Right cardiac atrium (tissue), 5 donors: ENCODE data around the gene PALLD. TPM values are rescaled to one million over a fixed set of nuclear protein-coding genes. Genes with fewer than 3 reads are reported as not detected.

Source experiments
- ATAC-seq, 2 donors: fragments of 200-7000 bp; cut with Tn5 transposase; one replicate each; pipeline versions ENCODE4 v1.8.0 to v1.9.1; 2020; ENCODE audit warnings: moderate library complexity in 2 of 2, mild to moderate bottlenecking in 1 of 2
- DNase-seq, 3 donors: peaks; one replicate each; pipeline ENCODE4 v3.0.0-alpha.2; 2020
- H3K27ac ChIP-seq: one replicate; pipeline ENCODE4 v1.5.1; 2013; ENCODE audit warnings: mild to moderate bottlenecking, low read length, control low read depth, moderate library complexity
- H3K27me3 ChIP-seq: one replicate; pipeline ENCODE4 v1.6.1; 2013; ENCODE audit not compliant: control insufficient read depth, insufficient read depth
- H3K4me1 ChIP-seq: one replicate; pipeline ENCODE4 v1.6.1; 2013; ENCODE audit warnings: low read length; ENCODE audit not compliant: control insufficient read depth, insufficient read depth
- H3K4me3 ChIP-seq: one replicate; pipeline ENCODE4 v1.5.1; 2013; ENCODE audit warnings: low read length, control low read depth
- H3K9me3 ChIP-seq: one replicate; pipeline ENCODE4 v1.6.1; 2013; ENCODE audit warnings: low read length; ENCODE audit not compliant: control insufficient read depth
- WGBS: extraction: QIAGEN DNeasy Blood & Tissue Kit; methylation state at CpG from one replicate; pipeline ENCODE4 v1.1.7; 2013; 5-methylcytosine and 5-hydroxymethylcytosine counted together
- intact Hi-C, 4 donors: fragments of 100-400 bp; cut with DNase I; formaldehyde crosslinking; loops; one replicate each; pipeline versions ENCODE4 v1.11.0 to v1.14.0; 2022 to 2023
- polyA plus RNA-seq: library from polyadenylated mRNA; stranded (reverse); fragments of 200-250 nt; gene quantifications from one replicate; pipeline ENCODE4 v1.2.3, GENCODE V29; 2013
- total RNA-seq, 4 donors: library from RNA; stranded (reverse); fragmentation: NEBNext Ultra II Directional; extraction: Animal tissue kit (Norgen Biotek cat#: 25700); gene quantifications; one replicate each; pipeline ENCODE4 v1.2.1, GENCODE V29; 2021
- donor health status: healthy with polysubstance abuse.
- donor health status: DM: no; HTN: yes; CAD: no.
- donor health status: DM: no; HTN: no; CAD: no.
- donor health status: DM: no; HTN: yes; CAD: no; lungs with severe emphysema.
- donor health status: DM: yes; HTN: yes; CAD: no.

The PALLD gene
- total and polyA plus RNA-seq, 5 donors: 233 to 1,069 (median 717) TPM

DNA sequence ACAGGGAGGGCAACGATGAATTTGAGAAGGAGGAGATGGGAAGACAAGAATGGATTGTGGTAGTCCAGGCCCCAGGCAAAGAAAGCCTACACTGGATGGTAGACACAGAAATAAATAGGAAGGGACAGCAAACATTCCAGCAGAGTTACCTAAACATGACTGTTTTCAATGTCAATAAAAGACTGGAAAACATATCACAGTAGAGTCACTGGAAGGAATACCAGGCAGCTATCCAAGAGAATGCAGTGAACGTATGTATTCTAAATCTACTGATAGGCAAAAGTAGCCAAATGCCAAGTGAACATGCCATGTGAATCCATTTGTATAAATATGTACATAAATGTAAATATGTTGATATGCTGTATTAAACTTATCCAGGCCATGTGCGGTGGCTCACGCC lies 183.0 kb downstream of the PALLD start:
- WGBS: 82% methylated on average over 4 of the region's 4 CpGs
- Histone ChIP-seq H3K9me3 (no peaks in the 10 kb centered on the region), H3K27ac (no peak overlapping the region), H3K4me3 (no peak overlapping the region), H3K4me1 (no peaks in the 10 kb centered on the region), H3K27me3 (no peaks in the 10 kb centered on the region)
- DNase-seq: no peak
- ATAC-seq: no peak
- intact Hi-C loops: no loop called here

DNA sequence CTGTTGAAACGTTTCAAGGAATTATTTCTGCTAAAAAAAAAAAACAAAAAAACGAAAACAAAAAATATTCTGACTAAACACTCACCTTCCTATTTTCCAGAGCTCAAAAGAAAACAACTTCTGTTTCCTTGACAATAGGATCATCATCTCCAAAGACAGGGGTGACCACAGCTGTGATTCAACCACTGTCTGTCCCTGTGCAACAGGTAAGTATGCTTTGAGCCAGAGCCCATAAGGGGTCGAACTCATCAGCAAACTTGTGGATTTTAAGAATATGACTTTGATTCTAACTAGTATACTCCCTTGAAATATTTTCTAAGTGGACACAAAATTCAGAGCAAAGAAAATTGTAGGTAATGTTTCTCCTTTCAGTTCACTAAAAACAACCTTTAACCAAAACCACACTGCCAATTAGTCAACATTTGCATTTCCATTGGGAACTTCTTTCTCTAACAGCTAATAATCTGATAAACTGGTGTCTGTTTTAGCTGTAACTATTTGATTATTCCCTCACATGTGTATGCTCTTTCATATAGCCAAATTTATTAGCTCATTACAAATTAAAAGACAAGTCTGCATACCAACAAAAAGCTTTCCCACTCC lies 186.1 kb downstream of the PALLD start:
- ATAC-seq: no peak

DNA sequence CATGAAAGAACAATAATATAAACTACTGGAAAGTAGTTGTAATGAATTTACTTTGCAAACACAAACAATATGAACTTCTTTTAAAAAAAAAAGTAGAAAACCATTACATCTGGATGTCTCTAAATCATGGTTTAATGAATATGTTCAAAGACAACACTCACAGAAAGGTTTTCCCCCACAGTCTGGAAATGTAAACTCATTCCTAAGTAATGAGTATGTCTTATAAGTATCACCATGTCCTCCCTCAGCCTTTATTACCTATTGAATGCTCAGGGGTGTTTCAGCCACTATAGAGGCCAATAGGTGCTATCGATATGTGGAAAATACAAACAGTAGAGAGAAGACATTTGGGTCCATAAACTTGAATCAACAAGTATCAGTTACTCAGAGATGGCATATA lies 186.7 kb downstream of the PALLD start:
- Histone ChIP-seq H3K4me1 (no peaks in the 10 kb centered on the region), H3K9me3 (no peaks in the 10 kb centered on the region), H3K27me3 (no peaks in the 10 kb centered on the region), H3K4me3 (no peak overlapping the region), H3K27ac (no peak overlapping the region)
- ATAC-seq (no peak), DNase-seq (no peak)
- WGBS: 100% methylated on average over 1 of the region's 1 CpG
- intact Hi-C loops: no loop called here

More for the DNA sequence above, 186.1 kb downstream of the PALLD start:
- Histone ChIP-seq H3K27ac (no peak overlapping the region), H3K4me3 (no peak overlapping the region), H3K4me1 (no peaks in the 10 kb centered on the region), H3K27me3 (no peaks in the 10 kb centered on the region), H3K9me3 (no peaks in the 10 kb centered on the region)
- intact Hi-C loops: no loop called here
- DNase-seq: no peak
- 69% methylated on average over 3 of the region's 3 CpGs for WGBS

DNA sequence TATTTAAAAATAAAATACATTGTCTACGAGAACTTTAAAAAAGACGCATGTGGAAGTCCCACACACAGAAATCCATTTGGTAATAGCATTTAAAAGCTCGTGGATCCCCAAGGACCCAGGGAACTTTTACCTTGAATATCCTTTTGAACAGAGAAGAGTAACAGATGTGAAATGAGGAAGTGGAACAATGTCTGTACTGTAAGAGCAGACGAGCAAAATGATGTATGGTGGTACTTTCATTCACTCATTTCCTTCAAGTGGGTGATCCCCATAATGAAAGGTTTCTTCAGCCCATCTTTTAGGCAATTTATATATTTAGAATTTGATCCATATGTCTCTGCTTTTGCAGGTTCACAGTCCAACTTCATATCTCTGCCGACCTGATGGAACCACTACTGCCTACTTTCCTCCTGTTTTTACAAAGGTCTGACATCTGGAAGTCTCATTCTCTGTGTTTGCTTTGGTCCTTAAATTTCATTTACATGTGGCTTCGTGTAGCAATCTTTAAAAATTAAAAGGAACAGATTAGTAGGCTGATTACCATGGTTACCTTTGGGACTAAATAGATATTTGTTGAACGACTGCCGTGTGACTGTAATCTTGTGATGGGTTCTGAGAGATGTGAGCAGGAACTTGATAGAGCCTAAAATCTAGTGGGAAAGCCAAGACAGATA lies 188.4 kb downstream of the PALLD start:
- WGBS: 63% methylated on average over 8 of the region's 8 CpGs
- Histone ChIP-seq H3K4me1 (no peaks in the 10 kb centered on the region), H3K9me3 (no peaks in the 10 kb centered on the region), H3K4me3 (no peak overlapping the region), H3K27me3 (no peaks in the 10 kb centered on the region), H3K27ac (no peak overlapping the region)
- intact Hi-C loops: no loop called here
- ATAC-seq (no peak), DNase-seq (no peak)

GRCh38 chr4:168688584-168688983 lies 191.7 kb downstream of the PALLD start:
- H3K27ac ChIP-seq: no peak overlapping the region

DNA sequence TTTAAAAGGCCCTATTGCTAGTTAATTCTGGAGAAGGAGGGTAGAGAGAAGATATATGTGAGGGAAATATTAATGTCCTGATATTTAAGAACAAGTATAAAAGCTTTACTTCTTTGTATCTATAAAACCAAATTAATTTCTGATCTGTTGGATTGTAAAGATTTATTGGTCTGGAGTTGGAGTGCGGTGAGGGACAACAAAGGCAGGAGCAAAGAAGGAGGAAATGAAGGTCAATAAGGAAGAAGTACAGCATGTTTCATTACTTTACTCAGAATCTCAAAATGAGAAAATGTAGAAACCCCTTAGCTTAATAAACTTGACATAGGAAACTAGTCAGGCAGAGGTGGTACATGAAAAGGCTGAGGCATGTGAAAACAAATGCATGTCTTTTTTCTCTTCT lies 192.9 kb downstream of the PALLD start:
- no peak for DNase-seq
- intact Hi-C loops: no loop called here
- 97% methylated on average over 1 of the region's 1 CpG for WGBS
- Histone ChIP-seq H3K4me1 (no peaks in the 10 kb centered on the region), H3K9me3 (no peaks in the 10 kb centered on the region), H3K27me3 (no peaks in the 10 kb centered on the region), H3K4me3 (no peak overlapping the region), H3K27ac (no peak overlapping the region)
- ATAC-seq: no peak

More at GRCh38 chr4:168688584-168688983, 191.7 kb downstream of the PALLD start:
- H3K27me3 ChIP-seq: no peaks in the 10 kb centered on the region
- DNase-seq: no peak
- 64% methylated on average over 3 of the region's 3 CpGs for WGBS
- no peaks in the 10 kb centered on the region for H3K9me3 ChIP-seq
- ATAC-seq: no peak
- H3K4me1 ChIP-seq: no peaks in the 10 kb centered on the region
- H3K4me3 ChIP-seq: no peak overlapping the region
- intact Hi-C loops: no loop called here

DNA sequence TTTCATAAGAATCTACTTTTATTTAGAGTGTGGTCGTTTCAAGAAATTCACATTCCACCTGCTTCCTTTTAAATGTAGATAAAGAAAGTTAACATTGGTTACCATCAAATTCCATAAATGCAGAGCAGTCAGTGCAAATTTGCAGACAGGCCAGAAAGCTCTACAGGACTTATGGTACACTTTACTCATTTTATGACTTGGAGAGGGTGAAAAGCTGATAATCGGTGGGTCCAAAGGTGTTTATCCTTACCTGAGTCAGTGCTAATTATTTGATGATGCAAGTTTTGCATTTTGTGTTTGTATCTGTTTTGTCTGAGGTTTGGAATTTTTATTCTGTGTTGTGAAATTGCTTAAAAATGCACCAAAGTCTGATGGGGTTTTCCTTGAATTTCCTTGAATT lies 193.3 kb downstream of the PALLD start:
- no peaks in the 10 kb centered on the region for H3K9me3 ChIP-seq
- intact Hi-C loops: no loop called here
- no peaks in the 10 kb centered on the region for H3K27me3 ChIP-seq
- ATAC-seq (no peak), DNase-seq (no peak)
- H3K4me1 ChIP-seq: no peaks in the 10 kb centered on the region
- 63% methylated on average over 2 of the region's 2 CpGs for WGBS
- no peak overlapping the region for H3K4me3 ChIP-seq
- no peak overlapping the region for H3K27ac ChIP-seq

GRCh38 chr4:168691631-168692369 lies 194.9 kb downstream of the PALLD start:
- no peak for DNase-seq
- intact Hi-C loops: no loop called here
- 69% methylated on average over 6 of the region's 6 CpGs for WGBS
- no peak overlapping the region for H3K27ac ChIP-seq
- no peaks in the 10 kb centered on the region for H3K4me1 ChIP-seq
- H3K9me3 ChIP-seq: no peaks in the 10 kb centered on the region
- no peak for ATAC-seq
- no peaks in the 10 kb centered on the region for H3K27me3 ChIP-seq
- H3K4me3 ChIP-seq: no peak overlapping the region

GRCh38 chr4:168693750-168694490 lies 197.1 kb downstream of the PALLD start:
- H3K9me3 ChIP-seq: no peaks in the 10 kb centered on the region
- H3K27me3 ChIP-seq: no peaks in the 10 kb centered on the region
- intact Hi-C loops: no loop called here
- no peak for ATAC-seq
- H3K4me1 ChIP-seq: no peaks in the 10 kb centered on the region
- no peak for DNase-seq
- H3K27ac ChIP-seq: no peak overlapping the region
- H3K4me3 ChIP-seq: no peak overlapping the region
- 54% methylated on average over 8 of the region's 8 CpGs for WGBS

DNA sequence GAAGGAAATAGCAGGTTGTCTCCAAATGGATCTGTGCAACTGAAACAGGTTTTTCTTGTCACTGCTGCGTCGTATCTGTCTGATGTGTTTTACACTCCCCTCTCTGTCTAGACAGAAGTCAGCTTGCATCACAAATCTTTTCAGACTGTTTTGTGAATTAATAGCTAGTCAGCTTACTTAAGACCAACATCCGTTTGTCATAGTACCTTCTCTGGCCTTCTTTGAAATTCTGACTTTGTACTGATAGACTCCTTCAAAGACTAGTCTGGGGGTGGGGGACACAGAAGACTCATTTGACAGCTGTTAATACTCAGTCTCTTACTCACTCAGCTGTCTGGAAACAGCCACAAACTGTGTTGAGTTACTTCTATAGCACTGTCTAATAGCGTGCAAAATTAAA lies 197.8 kb downstream of the PALLD start:
- no peaks in the 10 kb centered on the region for H3K9me3 ChIP-seq
- H3K27me3 ChIP-seq: no peaks in the 10 kb centered on the region
- WGBS: 71% methylated on average over 4 of the region's 4 CpGs
- ATAC-seq: peak; percentile 28 to 58
- DNase-seq: no peak
- intact Hi-C loops: no loop called here
- no peak overlapping the region for H3K27ac ChIP-seq
- H3K4me3 ChIP-seq: no peak overlapping the region
- H3K4me1 ChIP-seq: no peaks in the 10 kb centered on the region

GRCh38 chr4:168695288-168695687 lies 198.4 kb downstream of the PALLD start:
- intact Hi-C loops: no loop called here
- 74% methylated on average over 2 of the region's 2 CpGs for WGBS
- Histone ChIP-seq H3K27me3 (no peaks in the 10 kb centered on the region), H3K9me3 (no peaks in the 10 kb centered on the region), H3K4me1 (no peaks in the 10 kb centered on the region), H3K4me3 (peak overlapping the region; percentile 1), H3K27ac (no peak overlapping the region)
- DNase-seq: no peak
- ATAC-seq: no peak
